ENCODE results near the gene ZNF664.

The ZNF664 gene

DNA sequence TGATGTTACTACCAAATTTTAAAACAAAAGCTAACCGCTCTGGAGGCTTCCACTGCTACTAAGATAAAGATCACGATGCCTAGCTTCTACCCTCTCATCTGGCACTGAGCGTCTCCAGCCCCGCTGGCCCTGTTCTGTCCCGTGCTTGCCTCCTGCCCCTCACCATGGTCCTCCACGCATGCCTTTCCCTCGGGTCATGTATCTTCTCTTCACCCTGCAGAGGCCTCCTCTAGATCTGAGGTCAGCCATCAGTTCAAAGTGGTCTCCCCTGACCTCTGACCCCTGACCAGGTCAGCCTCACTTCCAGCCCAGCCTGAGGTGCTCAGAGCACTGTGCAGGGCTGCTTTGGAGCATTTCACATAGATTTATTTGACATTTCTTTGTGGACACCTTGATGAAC lies 28.3 kb downstream of the ZNF664 start:
- no peak overlapping the region for H3K4me3 ChIP-seq (ENCODE audit: low read depth, low read length)
- no peak for DNase-seq
- H3K27ac ChIP-seq = no peak overlapping the region
- no peaks in the 10 kb centered on the region for H3K9me3 ChIP-seq (ENCODE audit: severe bottlenecking)
- TF ChIP-seq, protein P1, sequence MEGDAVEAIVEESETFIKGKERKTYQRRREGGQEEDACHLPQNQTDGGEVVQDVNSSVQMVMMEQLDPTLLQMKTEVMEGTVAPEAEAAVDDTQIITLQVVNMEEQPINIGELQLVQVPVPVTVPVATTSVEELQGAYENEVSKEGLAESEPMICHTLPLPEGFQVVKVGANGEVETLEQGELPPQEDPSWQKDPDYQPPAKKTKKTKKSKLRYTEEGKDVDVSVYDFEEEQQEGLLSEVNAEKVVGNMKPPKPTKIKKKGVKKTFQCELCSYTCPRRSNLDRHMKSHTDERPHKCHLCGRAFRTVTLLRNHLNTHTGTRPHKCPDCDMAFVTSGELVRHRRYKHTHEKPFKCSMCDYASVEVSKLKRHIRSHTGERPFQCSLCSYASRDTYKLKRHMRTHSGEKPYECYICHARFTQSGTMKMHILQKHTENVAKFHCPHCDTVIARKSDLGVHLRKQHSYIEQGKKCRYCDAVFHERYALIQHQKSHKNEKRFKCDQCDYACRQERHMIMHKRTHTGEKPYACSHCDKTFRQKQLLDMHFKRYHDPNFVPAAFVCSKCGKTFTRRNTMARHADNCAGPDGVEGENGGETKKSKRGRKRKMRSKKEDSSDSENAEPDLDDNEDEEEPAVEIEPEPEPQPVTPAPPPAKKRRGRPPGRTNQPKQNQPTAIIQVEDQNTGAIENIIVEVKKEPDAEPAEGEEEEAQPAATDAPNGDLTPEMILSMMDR (IDR thresholded peaks at IDR 0.05; ENCODE audit: low read depth, low read length) = no peak
- peaks cover 87% of the 10 kb centered on the region for H3K36me3 ChIP-seq
- no peaks in the 10 kb centered on the region for H3K27me3 ChIP-seq (ENCODE audit: insufficient read depth, low read depth, severe bottlenecking)

DNA sequence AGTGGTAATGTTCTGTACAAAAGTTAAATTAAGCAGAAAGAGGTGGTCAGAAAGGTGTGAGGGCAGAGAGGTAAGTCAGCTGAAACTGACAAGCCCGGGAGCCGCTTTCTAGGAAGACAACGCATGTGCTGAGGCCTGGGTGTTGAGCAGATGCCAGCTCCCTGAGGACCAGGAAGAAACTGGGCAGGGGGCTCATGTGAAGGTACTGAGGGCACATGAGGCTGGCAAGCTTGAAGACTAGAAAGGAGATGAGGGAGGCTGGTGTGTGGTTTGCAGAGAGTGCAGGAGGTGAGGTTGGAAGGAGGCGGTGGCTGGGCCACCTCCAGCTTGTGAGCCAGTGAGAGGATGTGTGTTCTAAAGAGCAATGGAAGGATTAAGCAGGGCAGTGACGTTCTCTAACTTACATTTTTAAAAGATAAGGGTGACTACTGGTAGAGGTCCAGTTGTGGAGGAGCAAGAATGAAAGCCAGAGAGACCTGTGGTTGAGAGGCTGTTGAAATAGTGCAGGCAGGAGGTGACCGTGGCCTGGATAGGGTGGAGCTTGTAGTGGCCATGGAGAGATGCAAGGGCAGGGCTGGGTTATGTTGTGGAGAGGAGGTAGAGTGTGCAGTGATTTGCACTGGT lies 29.1 kb downstream of the ZNF664 start:
- Histone ChIP-seq H3K36me3 (peaks cover 87% of the 10 kb centered on the region), H3K9me3 (ENCODE audit: severe bottlenecking) (no peaks in the 10 kb centered on the region), H3K27me3 (ENCODE audit: insufficient read depth, low read depth, severe bottlenecking) (no peaks in the 10 kb centered on the region), H3K4me3 (ENCODE audit: low read depth, low read length) (no peak overlapping the region), H3K27ac (no peak overlapping the region)
- TF ChIP-seq, protein P1 (IDR thresholded peaks at IDR 0.05; ENCODE audit: low read depth, low read length) = no peak
- DNase-seq = no peak

DNA sequence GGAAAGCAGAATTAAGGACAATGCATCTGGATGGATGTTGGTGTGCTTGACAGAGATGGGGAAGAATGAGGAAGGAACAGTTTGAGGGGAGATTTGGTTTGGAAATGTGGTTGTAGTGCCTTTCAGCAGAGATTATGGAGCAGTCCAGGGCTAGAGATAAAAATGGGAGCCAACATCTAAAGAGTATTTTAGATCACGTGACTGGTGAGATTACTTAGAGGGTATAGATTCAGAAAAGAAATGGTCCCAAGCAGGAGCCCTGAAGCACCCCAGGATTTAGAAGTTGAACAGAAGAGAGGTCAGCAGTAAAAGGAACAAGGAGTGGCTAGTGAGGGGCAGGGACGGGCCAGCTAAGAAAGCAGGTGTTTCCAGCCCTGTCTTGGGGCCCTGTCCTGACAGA lies 29.6 kb downstream of the ZNF664 start:
- Histone ChIP-seq H3K4me3 (ENCODE audit: low read depth, low read length) (no peak overlapping the region), H3K9me3 (ENCODE audit: severe bottlenecking) (no peaks in the 10 kb centered on the region), H3K36me3 (peaks cover 87% of the 10 kb centered on the region), H3K27ac (no peak overlapping the region), H3K27me3 (ENCODE audit: insufficient read depth, low read depth, severe bottlenecking) (no peaks in the 10 kb centered on the region)
- TF ChIP-seq, protein P1 (IDR thresholded peaks at IDR 0.05; ENCODE audit: low read depth, low read length) = no peak
- DNase-seq = no peak

DNA sequence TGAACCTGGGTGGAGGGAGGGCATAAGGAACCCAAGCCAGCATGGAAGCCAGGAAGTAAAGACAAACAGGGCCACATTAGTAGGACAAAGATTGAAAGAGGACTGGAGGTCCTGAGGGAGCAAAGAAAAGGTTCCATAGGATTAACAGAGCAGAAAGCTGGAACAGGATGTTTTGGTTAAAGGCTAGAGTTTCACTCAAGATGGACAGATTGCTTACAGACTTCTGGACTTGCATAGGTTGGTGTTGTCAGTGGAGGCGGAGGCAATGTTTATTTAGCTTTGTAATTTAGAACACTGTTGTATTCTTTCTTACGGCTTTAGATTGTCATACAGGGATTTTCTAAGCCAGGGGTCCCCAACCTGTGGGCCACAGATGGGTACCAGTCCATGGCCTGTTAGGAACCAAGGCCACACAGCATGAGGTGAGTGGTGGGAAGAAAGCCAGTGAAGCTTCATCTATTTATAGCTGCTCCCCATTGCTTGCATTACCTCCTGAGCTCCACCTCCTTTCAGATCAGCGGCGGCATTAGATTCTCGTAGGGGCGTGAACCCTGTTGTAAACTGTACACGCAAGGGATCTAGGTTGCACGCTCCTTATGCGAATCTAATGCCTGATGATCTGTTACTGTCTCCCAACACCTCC lies 31.3 kb downstream of the ZNF664 start:
- TF ChIP-seq, protein P1 (IDR thresholded peaks at IDR 0.05; ENCODE audit: low read depth, low read length) = no peak
- no peaks in the 10 kb centered on the region for H3K9me3 ChIP-seq (ENCODE audit: severe bottlenecking)
- H3K4me3 ChIP-seq (ENCODE audit: low read depth, low read length) = no peak overlapping the region
- peak overlapping the region; percentile 65 for H3K27ac ChIP-seq
- H3K27me3 ChIP-seq (ENCODE audit: insufficient read depth, low read depth, severe bottlenecking) = no peaks in the 10 kb centered on the region
- H3K36me3 ChIP-seq = peaks cover 82% of the 10 kb centered on the region
- DNase-seq = peak; percentile 63

DNA sequence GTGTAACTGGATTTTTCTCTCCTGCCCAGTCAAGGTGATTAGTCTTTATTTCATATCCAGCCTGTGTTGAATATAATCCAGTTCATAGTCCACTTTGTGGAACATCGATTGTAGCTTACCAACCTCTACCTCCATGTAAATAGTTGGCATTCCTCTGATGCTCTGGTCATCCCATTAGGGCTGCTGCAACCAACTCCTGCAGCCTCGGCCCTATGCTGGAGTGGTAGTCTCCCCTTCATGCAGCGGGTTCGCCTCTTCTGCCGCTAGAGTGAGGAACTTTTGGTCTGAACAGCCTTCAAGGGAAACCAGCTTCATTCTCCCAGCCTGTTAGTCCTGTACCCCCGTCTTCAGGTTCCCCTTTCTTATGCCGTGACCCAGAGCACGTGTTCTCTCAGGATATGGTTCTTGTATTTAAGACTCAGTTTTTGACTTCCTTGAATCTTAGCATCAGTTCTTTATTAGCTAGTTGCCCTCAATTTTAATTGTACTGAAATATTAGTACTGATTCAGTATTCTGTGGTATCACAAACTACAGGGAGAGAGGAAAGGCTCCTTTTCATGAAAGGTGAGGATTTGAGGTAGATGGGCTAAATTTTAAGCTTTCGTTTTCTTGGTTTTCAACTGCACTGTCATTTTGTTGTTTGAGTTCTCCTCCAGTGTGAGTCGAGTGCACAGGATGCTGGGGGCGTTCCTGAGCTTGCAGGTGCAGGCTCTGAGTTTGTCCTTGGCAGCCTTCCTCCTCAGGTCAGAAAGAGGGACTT lies 33.2 kb downstream of the ZNF664 start:
- peaks cover 85% of the 10 kb centered on the region for H3K36me3 ChIP-seq
- no peak for DNase-seq
- TF ChIP-seq, protein P1 (IDR thresholded peaks at IDR 0.05; ENCODE audit: low read depth, low read length) = no peak
- no peaks in the 10 kb centered on the region for H3K27me3 ChIP-seq (ENCODE audit: insufficient read depth, low read depth, severe bottlenecking)
- peak overlapping the region; percentile 45 for H3K27ac ChIP-seq
- no peak overlapping the region for H3K4me3 ChIP-seq (ENCODE audit: low read depth, low read length)
- H3K9me3 ChIP-seq (ENCODE audit: severe bottlenecking) = no peaks in the 10 kb centered on the region
